CD4-positive, alpha-beta memory T cell (primary cell): ENCODE measurements around the gene TECPR1. TPM values are rescaled to one million over a fixed set of nuclear protein-coding genes. Genes with fewer than 3 reads are reported as not detected.

Source experiments
- CTCF ChIA-PET: fragments of 350-600 bp; sonication (Branson Sonifier 250); formaldehyde crosslinking; loops from one replicate; lab custom pipeline; 2021; ENCODE audit warnings: inconsistent platforms; ENCODE audit not compliant: partially characterized antibody; lab: Charles Lee
- POLR2A ChIA-PET: fragments of 350-600 bp; sonication (Branson Sonifier 250); formaldehyde crosslinking; loops from one replicate; lab custom pipeline; 2021; ENCODE audit not compliant: partially characterized antibody; lab: Charles Lee
- DNase-seq, 5 donors: peaks; one replicate each; pipeline versions ENCODE4 v3.0.0 to v3.0.0-alpha.2; 2020 to 2022; ENCODE audit warnings: mixed read lengths in 1 of 5
- H3K27ac ChIP-seq: one replicate; pipeline ENCODE4 v1.7.0; 2013; ENCODE audit warnings: low read depth, low read length
- H3K27me3 ChIP-seq: 2 replicates; pipeline ENCODE4 v1.7.0; 2013; ENCODE audit warnings: mild to moderate bottlenecking, low read length, moderate library complexity; ENCODE audit not compliant: insufficient read depth
- H3K36me3 ChIP-seq: 2 replicates; pipeline ENCODE4 v1.7.0; 2013; ENCODE audit warnings: mild to moderate bottlenecking, low read length, moderate library complexity; ENCODE audit not compliant: insufficient read depth
- H3K4me1 ChIP-seq: 2 replicates; pipeline ENCODE4 v1.7.0; 2013; ENCODE audit warnings: mild to moderate bottlenecking, low read length, moderate library complexity; ENCODE audit not compliant: insufficient read depth
- H3K4me3 ChIP-seq, 2 donors: one replicate each; pipeline ENCODE4 v1.7.0; 2013; ENCODE audit warnings: low read length in 2 of 2, mild to moderate bottlenecking in 1 of 2
- H3K9me3 ChIP-seq, 2 donors: one replicate each; pipeline ENCODE4 v1.7.0; 2013; ENCODE audit warnings: low read length in 2 of 2, control low read depth in 1 of 2; ENCODE audit not compliant: control insufficient read depth in 1 of 2
- H3K27ac Mint-ChIP-seq, 7 donors: one replicate each; pipeline ENCODE4 v1.8.0; 2020 to 2021; ENCODE audit warnings: mixed read lengths in 7 of 7, mild to moderate bottlenecking in 6 of 7, inconsistent platforms in 3 of 7, moderate library complexity in 3 of 7
- H3K27me3 Mint-ChIP-seq, 2 donors: one replicate each; pipeline ENCODE4 v1.8.0; 2020 to 2021; ENCODE audit warnings: mixed read lengths in 2 of 2
- H3K36me3 Mint-ChIP-seq, 2 donors: one replicate each; pipeline ENCODE4 v1.8.0; 2020 to 2021; ENCODE audit warnings: mixed read lengths in 2 of 2, inconsistent platforms in 1 of 2, mild to moderate bottlenecking in 1 of 2
- H3K4me1 Mint-ChIP-seq, 4 donors: one replicate each; pipeline ENCODE4 v1.8.0; 2020 to 2021; ENCODE audit warnings: mixed read lengths in 4 of 4, mild to moderate bottlenecking in 1 of 4
- H3K4me3 Mint-ChIP-seq, 8 donors: one replicate each; pipeline ENCODE4 v1.8.0; 2020 to 2021; ENCODE audit warnings: mixed read lengths in 8 of 8, mild to moderate bottlenecking in 7 of 8, moderate library complexity in 6 of 8, inconsistent platforms in 3 of 8
- H3K9me3 Mint-ChIP-seq, 8 donors: one replicate each; pipeline ENCODE4 v1.8.0; 2020 to 2021; ENCODE audit warnings: mixed read lengths in 8 of 8, mild to moderate bottlenecking in 5 of 8, inconsistent platforms in 3 of 8, moderate library complexity in 1 of 8
- intact Hi-C: fragments of 100-400 bp; cut with micrococcal nuclease; formaldehyde crosslinking; loops from one replicate; pipeline ENCODE4 v1.15.1; 2023
- polyA plus RNA-seq, 2 donors: library from polyadenylated mRNA; unstranded; fragments of 300-500 nt; fragmentation: Illumina TruSeq; gene quantifications; one replicate each; pipeline ENCODE4 v1.2.3, GENCODE V29; 2021
- total RNA-seq, 2 experiments: library from RNA; stranded (reverse); gene quantifications; one replicate each; pipeline ENCODE4 v1.2.3, GENCODE V29; 2021

The TECPR1 gene
- total and polyA plus RNA-seq, 4 experiments from 2014 or later, result 17.3 to 147 (median 85.9) TPM

DNA sequence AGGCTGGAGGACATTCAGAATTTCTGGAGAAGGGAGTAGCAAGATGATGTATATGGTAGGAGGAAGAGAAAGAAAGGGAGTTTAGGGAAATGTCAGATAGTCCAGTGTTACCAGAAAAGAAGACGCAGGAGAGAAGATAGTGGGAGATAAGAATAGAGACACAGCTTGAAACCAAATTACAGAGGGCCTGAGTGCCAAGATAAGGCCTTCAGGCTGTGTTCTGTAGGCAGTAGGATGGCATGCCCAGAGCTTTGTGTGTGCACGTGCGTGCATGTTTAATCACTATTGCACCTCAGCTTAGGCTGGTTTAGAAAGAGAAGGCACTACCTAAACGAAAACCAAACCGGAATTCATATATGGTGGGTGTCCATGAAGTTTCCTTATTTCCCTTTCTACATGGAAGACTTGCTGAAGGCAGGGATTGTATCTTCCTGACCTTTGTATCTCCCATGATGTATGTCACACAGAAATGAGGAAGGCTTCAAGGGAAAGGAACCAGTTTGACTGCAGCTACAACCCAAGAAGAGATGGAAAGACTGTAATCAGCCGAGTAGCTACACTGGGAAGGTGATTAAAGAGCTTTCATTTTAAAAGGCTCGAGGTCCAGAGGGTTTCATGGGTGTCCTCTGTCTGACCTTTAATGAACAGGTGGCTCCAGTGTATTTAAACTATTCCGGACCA is 76.6 kb downstream of the TECPR1 start:
- no peak overlapping the region for H3K27ac Mint-ChIP-seq
- no peaks in the 10 kb centered on the region for H3K27me3 ChIP-seq
- no peak for DNase-seq
- no peaks in the 10 kb centered on the region for H3K9me3 Mint-ChIP-seq
- no peak overlapping the region for H3K4me3 Mint-ChIP-seq
- H3K4me3 ChIP-seq, result no peak overlapping the region
- H3K9me3 ChIP-seq, result no peaks in the 10 kb centered on the region
- intact Hi-C loops, result no loop called here
- H3K4me1 ChIP-seq, result no peaks in the 10 kb centered on the region
- no peaks in the 10 kb centered on the region for H3K27me3 Mint-ChIP-seq
- POLR2A ChIA-PET, result no interaction called here
- no peaks in the 10 kb centered on the region for H3K4me1 Mint-ChIP-seq
- peaks cover 8% of the 10 kb centered on the region for H3K36me3 ChIP-seq
- H3K36me3 Mint-ChIP-seq, result peaks cover 14 to 44% of the 10 kb centered on the region in 2 donors
- no peak overlapping the region for H3K27ac ChIP-seq
- CTCF ChIA-PET, result interaction anchor here (1.0 kb wide), 1 partner anchor 154 kb away, joined by 4 read pairs; no protein-coding TSS in a partner anchor

DNA sequence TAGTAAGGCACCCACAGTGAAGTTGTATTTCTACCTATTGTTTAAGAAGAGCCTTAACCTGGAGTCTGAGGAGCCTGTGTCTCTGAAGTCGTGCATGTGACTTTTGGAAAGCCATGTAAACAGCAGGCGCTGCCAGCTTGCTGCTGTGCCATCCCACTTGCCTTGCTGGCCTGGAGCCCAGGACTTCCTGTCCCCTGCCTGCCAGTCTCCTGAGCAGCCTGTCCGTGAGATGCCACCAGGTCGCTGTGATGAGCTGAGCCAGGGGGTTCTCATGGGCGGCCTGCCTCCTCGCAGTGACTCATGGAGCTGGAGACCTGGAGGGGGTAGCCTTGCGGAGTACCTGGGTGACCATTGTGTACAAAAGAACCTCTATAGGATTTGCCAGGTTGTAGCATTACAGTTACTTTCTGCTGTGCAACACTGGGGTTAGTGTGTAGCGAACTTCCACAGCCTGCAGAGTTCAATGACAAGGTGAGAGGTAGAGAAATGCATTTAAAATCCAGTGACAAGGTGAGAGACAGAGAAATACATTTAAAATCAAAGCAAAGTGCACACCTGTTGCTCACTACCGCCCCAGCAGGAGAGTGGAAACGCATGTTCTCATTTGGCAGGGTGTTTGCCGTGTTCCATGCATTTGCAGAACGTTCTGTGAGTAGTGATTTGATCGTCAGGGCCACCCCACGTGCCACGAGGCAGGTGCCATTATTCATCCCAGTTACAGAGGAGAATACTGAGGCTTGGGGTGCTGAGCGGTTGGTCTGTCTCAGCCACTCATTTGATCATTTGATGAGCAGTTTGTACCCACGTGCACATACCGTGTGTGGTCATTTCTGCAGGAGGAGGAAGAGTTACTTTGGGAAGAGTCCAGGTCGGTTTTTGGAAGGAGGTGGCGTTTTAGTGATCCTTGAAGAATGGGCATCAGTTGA is 77.4 kb downstream of the TECPR1 start:
- POLR2A ChIA-PET, result no interaction called here
- Histone ChIP-seq H3K4me3 (no peak overlapping the region), H3K27ac (no peak overlapping the region), H3K9me3 (no peaks in the 10 kb centered on the region), H3K36me3 (peaks cover 8% of the 10 kb centered on the region), H3K4me1 (no peaks in the 10 kb centered on the region), H3K27me3 (no peaks in the 10 kb centered on the region)
- Mint-ChIP-seq H3K27ac (no peak overlapping the region), H3K4me1 (no peaks in the 10 kb centered on the region), H3K9me3 (no peaks in the 10 kb centered on the region), H3K27me3 (no peaks in the 10 kb centered on the region), H3K36me3 (peaks cover 14 to 44% of the 10 kb centered on the region in 2 donors), H3K4me3 (no peak overlapping the region)
- DNase-seq, result no peak
- CTCF ChIA-PET, result interaction anchor here (1.0 to 14.2 kb wide), 4 partner anchors 10 to 154 kb away, joined by 3 to 331 read pairs (median 4); partner anchors contain the start of gene LMTK2
- intact Hi-C loops, result no loop called here

DNA sequence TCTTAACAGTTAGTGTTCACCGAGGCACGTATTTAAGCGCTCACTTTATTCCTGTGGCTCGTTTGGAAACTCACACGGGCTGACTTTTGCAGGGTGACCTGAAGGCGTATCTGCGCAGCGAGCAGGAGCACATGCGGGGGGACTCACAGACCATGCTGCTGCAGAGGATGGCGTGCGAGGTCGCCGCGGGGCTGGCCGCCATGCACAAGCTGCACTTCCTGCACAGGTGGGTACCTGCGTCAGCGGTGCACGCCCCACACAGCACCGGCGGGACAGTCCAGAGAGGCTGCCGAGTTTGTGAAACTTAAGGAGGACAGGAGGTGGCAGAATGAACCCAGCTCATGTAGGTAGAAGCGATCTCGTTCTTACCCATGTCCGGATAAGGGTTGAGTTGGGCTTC is 80.6 kb downstream of the TECPR1 start:
- no peak overlapping the region for H3K27ac ChIP-seq
- intact Hi-C loops, result no loop called here
- H3K4me1 ChIP-seq, result no peaks in the 10 kb centered on the region
- H3K36me3 ChIP-seq, result peaks cover 8% of the 10 kb centered on the region
- H3K9me3 Mint-ChIP-seq, result no peaks in the 10 kb centered on the region
- H3K36me3 Mint-ChIP-seq, result peaks cover 14 to 35% of the 10 kb centered on the region in 2 donors
- CTCF ChIA-PET, result interaction anchor here (1.0 to 14.2 kb wide), 2 partner anchors 65 to 151 kb away, joined by 4 to 331 read pairs; partner anchors contain the start of gene LMTK2
- H3K4me3 Mint-ChIP-seq, result no peak overlapping the region
- no peaks in the 10 kb centered on the region for H3K9me3 ChIP-seq
- H3K4me3 ChIP-seq, result no peak overlapping the region
- no peak overlapping the region for H3K27ac Mint-ChIP-seq
- no peaks in the 10 kb centered on the region for H3K27me3 Mint-ChIP-seq
- POLR2A ChIA-PET, result no interaction called here
- no peak for DNase-seq
- H3K4me1 Mint-ChIP-seq, result peaks cover 2 to 8% (median 5%) of the 10 kb centered on the region in 4 donors
- H3K27me3 ChIP-seq, result no peaks in the 10 kb centered on the region

DNA sequence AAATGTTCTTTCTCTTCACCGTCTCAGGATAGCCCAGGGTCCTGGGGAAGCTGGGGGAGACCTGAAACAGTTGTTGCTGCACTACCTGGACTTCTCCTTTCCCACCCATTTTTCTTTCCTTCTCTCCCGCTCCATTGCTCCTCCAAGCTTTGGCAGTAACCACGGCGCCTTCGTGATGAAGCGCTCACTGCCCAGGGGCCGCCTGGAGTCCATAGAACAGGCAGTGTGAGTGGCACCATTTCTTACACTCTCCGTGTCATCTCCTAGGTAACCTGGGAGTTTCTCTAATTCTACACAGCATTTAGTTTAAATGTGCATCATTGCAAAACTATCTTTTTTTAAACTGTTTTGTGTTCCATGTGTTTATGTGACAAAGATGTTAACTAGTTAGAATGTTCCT is 81.1 kb downstream of the TECPR1 start:
- intact Hi-C loops, result no loop called here
- H3K27ac Mint-ChIP-seq, result peak overlapping the region in 1 of 7 donors; percentile 29
- H3K36me3 Mint-ChIP-seq, result peaks cover 14 to 32% of the 10 kb centered on the region in 2 donors
- Histone ChIP-seq H3K36me3 (peaks cover 8% of the 10 kb centered on the region), H3K4me1 (no peaks in the 10 kb centered on the region), H3K27me3 (no peaks in the 10 kb centered on the region), H3K27ac (no peak overlapping the region), H3K4me3 (no peak overlapping the region), H3K9me3 (no peaks in the 10 kb centered on the region)
- H3K27me3 Mint-ChIP-seq, result no peaks in the 10 kb centered on the region
- DNase-seq, result no peak
- H3K9me3 Mint-ChIP-seq, result no peaks in the 10 kb centered on the region
- CTCF ChIA-PET, result interaction anchor here (0.6 to 14.2 kb wide), 5 partner anchors 36 to 150 kb away, joined by 3 to 331 read pairs (median 19); partner anchors contain the start of gene LMTK2
- H3K4me3 Mint-ChIP-seq, result no peak overlapping the region
- POLR2A ChIA-PET, result no interaction called here
- peaks cover 2 to 9% (median 7%) of the 10 kb centered on the region in 4 donors for H3K4me1 Mint-ChIP-seq

DNA sequence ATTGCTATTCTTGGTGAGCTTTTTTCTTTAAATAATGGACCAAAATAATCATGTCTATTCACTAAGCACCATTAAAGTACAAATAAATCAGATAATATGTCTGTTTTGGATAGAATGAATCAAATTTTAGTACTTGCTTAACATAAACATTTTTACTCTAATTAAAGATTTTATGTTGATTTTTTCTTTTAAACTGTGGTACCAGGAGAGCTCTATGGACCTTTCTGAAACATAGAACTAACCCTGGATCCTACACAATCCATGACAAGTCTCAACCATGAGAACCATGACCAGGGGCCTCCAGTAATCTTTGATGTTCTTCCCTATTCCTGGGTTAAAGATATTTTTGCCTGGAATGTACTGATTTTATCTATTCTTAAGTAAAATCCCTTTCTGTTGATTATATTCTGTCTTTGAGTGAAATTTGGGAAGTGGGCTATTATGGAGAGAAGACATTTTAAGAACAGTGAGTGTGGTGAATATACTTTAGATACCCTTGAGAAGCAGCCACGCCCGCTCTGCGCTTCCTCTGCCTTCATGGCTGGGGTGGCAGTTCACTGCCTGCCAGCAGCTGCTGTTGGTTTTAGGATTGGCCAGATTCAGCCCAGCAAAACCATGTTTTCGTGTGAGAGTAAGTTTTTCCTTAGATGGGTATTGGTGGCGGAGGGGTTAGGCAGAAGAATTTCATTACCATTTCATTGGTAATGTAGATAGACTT is 83.0 kb downstream of the TECPR1 start:
- H3K27ac Mint-ChIP-seq, result no peak overlapping the region
- no peak overlapping the region for H3K4me3 Mint-ChIP-seq
- peaks cover 4 to 11% (median 9%) of the 10 kb centered on the region in 4 donors for H3K4me1 Mint-ChIP-seq
- Histone ChIP-seq H3K36me3 (no peaks in the 10 kb centered on the region), H3K27me3 (no peaks in the 10 kb centered on the region), H3K9me3 (no peaks in the 10 kb centered on the region), H3K4me1 (no peaks in the 10 kb centered on the region), H3K4me3 (no peak overlapping the region), H3K27ac (no peak overlapping the region)
- H3K36me3 Mint-ChIP-seq, result peaks cover 7 to 21% of the 10 kb centered on the region in 2 donors
- intact Hi-C loops, result loop anchor here (1.0 to 5.0 kb wide), 3 partner anchors 63 to 202 kb away; partner anchors contain the start of gene LMTK2
- no peak for DNase-seq
- H3K9me3 Mint-ChIP-seq, result no peaks in the 10 kb centered on the region
- ChIA-PET POLR2A (interaction anchor here (0.7 kb wide), 1 partner anchor 23 kb away, joined by 4 read pairs; no protein-coding TSS in a partner anchor), CTCF (interaction anchor here (0.6 to 14.2 kb wide), 35 partner anchors 10 to 232 kb away, joined by 3 to 331 read pairs (median 7); partner anchors contain the start of genes BAIAP2L1 and LMTK2)
- no peaks in the 10 kb centered on the region for H3K27me3 Mint-ChIP-seq

DNA sequence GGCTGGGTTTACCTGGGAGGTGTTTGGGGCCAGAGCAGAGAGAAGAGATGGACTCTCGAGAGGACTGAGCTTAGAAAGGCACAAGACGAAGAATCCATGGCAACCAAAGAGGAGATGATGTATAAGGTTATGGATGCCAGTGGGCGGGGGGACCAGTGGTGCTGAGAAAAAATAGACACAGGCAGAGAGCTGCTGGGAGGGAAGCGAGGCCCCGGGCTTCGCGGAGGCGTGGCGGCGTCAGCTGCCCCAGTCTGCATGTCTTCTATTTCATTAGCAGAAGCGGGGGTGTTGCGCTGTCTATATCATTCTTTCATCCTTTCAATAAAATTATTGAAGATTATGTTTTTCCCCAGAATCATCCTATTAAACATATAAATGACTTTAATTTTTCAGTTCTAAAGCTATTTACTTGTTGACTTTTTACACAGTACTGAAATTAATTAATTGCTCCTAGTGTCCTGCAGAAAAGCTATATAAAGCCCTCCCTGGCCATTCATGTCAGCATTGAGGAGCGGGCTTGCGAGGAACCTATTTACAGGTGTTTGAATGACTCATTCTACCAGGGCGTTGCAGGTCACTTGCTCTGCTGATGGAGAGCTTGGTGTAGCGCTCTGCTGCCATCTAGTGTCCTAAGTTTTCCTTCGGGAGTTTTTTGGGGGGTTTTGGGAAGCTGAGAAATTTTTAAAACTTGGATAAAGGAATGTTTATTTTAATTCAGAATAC is 83.7 kb downstream of the TECPR1 start:
- peak overlapping the region in 1 of 7 donors; percentile 57 for H3K27ac Mint-ChIP-seq
- peaks cover 7 to 21% of the 10 kb centered on the region in 2 donors for H3K36me3 Mint-ChIP-seq
- ChIA-PET POLR2A (interaction anchor here (0.7 to 1.3 kb wide), 2 partner anchors 22 to 146 kb away, joined by 3 to 4 read pairs; no protein-coding TSS in a partner anchor), CTCF (interaction anchor here (0.6 to 14.2 kb wide), 37 partner anchors 9 to 233 kb away, joined by 3 to 331 read pairs (median 6); partner anchors contain the start of genes BAIAP2L1 and LMTK2)
- Histone ChIP-seq H3K27me3 (no peaks in the 10 kb centered on the region), H3K27ac (no peak overlapping the region), H3K4me1 (no peaks in the 10 kb centered on the region), H3K36me3 (no peaks in the 10 kb centered on the region), H3K4me3 (no peak overlapping the region), H3K9me3 (no peaks in the 10 kb centered on the region)
- no peaks in the 10 kb centered on the region for H3K9me3 Mint-ChIP-seq
- DNase-seq, result peak; percentile 48 to 72 (median 54)
- no peak overlapping the region for H3K4me3 Mint-ChIP-seq
- intact Hi-C loops, result loop anchor here (1.0 to 5.0 kb wide), 3 partner anchors 62 to 201 kb away; partner anchors contain the start of gene LMTK2
- no peaks in the 10 kb centered on the region for H3K27me3 Mint-ChIP-seq
- peaks cover 4 to 11% (median 9%) of the 10 kb centered on the region in 4 donors for H3K4me1 Mint-ChIP-seq
